GM23248 (cell line): ENCODE measurements around the gene FCGR2B. TPM values are rescaled to one million over a fixed set of nuclear protein-coding genes. Genes with fewer than 3 reads are reported as not detected.

Experiments used
- DNase-seq: peaks from one replicate; pipeline ENCODE4 v3.0.0-alpha.2; 2015
- H2AFZ ChIP-seq: fragments of 200-600 bp; sonication (generic); 2 replicates; pipeline ENCODE4 v1.6.1; 2016; ENCODE audit warnings: antibody characterized with exemption
- H3F3A ChIP-seq: fragments of 200-600 bp; sonication (generic); 2 replicates; pipeline ENCODE4 v1.6.1; 2016; ENCODE audit warnings: mild to moderate bottlenecking, antibody characterized with exemption, mixed run types; ENCODE audit not compliant: insufficient read depth
- H3K27ac ChIP-seq: fragments of 200-600 bp; sonication (generic); 2 replicates; pipeline ENCODE4 v1.5.1; 2016; ENCODE audit warnings: mild to moderate bottlenecking
- H3K27me3 ChIP-seq: fragments of 200-600 bp; sonication (generic); replicated peaks from 2 replicates; pipeline ENCODE4 v1.6.1; 2016; ENCODE audit warnings: mild to moderate bottlenecking; ENCODE audit not compliant: insufficient read depth
- H3K36me3 ChIP-seq: fragments of 200-600 bp; sonication (generic); 2 replicates; pipeline ENCODE4 v1.6.1; 2016; ENCODE audit warnings: low read depth, mild to moderate bottlenecking
- H3K4me1 ChIP-seq: fragments of 200-600 bp; sonication (generic); 2 replicates; pipeline ENCODE4 v1.6.1; 2016; ENCODE audit warnings: mild to moderate bottlenecking; ENCODE audit not compliant: insufficient read depth
- H3K4me2 ChIP-seq: fragments of 200-600 bp; sonication (generic); one replicate; pipeline ENCODE4 v1.6.1; 2016; ENCODE audit warnings: mild to moderate bottlenecking; ENCODE audit not compliant: unreplicated experiment
- H3K4me3 ChIP-seq: fragments of 200-600 bp; sonication (generic); 2 replicates; pipeline ENCODE4 v1.5.1; 2016; ENCODE audit warnings: mild to moderate bottlenecking
- H3K79me2 ChIP-seq: fragments of 200-600 bp; sonication (generic); 2 replicates; pipeline ENCODE4 v1.6.1; 2016; ENCODE audit warnings: mild to moderate bottlenecking; ENCODE audit not compliant: insufficient read depth
- H3K9ac ChIP-seq: fragments of 200-600 bp; sonication (generic); 2 replicates; pipeline ENCODE4 v1.6.1; 2016; ENCODE audit warnings: mild to moderate bottlenecking
- H3K9me2 ChIP-seq: fragments of 200-600 bp; sonication (generic); 2 replicates; pipeline ENCODE4 v1.6.1; 2016; ENCODE audit warnings: mixed run types, mild to moderate bottlenecking, moderate library complexity; ENCODE audit not compliant: insufficient read depth
- H3K9me3 ChIP-seq: fragments of 200-600 bp; sonication (generic); one replicate; pipeline ENCODE4 v1.6.1; 2017; ENCODE audit warnings: low read depth
- H4K20me1 ChIP-seq: fragments of 200-600 bp; sonication (generic); 2 replicates; pipeline ENCODE4 v1.6.0; 2016; ENCODE audit not compliant: insufficient read depth
- EZH2 ChIP-seq: fragments of 200-600 bp; sonication (generic); IDR thresholded peaks from 2 replicates; pipeline ENCODE4 v1.6.1; 2018; ENCODE audit warnings: antibody characterized with exemption, mild to moderate bottlenecking; ENCODE audit not compliant: insufficient read depth, poor library complexity, severe bottlenecking
- EZH2phosphoT487 ChIP-seq: fragments of 200-600 bp; sonication (generic); IDR thresholded peaks from 2 replicates; pipeline ENCODE4 v1.6.1; 2018; ENCODE audit warnings: antibody characterized with exemption, moderate library complexity, mild to moderate bottlenecking, low read depth; ENCODE audit not compliant: insufficient read depth
- WGBS, 2 experiments: methylation state at CpG; one replicate each; pipeline ENCODE4 v1.1.6; 2015 to 2017; ENCODE audit warnings: low lambda C conversion rate in 2 of 2, low coverage in 1 of 2; ENCODE audit errors: missing lambda C conversion rate in 2 of 2; 5-methylcytosine and 5-hydroxymethylcytosine counted together
- in situ Hi-C: fragments of 300-500 bp; cut with MboI; formaldehyde crosslinking; loops from 2 replicates; pipeline ENCODE4 v1.15.0; 2020
- polyA plus RNA-seq: library from polyadenylated mRNA; unstranded; fragments of >200 nt; fragmentation: Nextera tagmentation; extraction: Ambion mirVana; gene quantifications from 2 replicates; pipeline ENCODE4 v1.2.1, GENCODE V29; 2016
- small RNA-seq: library from RNA; depleted of rRNA; stranded (forward); fragments of <200 nt; gene quantifications from one replicate; pipeline ENCODE3, GENCODE V24; 2014; ENCODE audit warnings: low read depth, low replicate concordance
- total RNA-seq: library from RNA; depleted of rRNA; stranded (reverse); fragments of >200 nt; shearing (Covaris generic); gene quantifications from 2 replicates; pipeline ENCODE4 v1.2.3, GENCODE V29; 2014; rRNA removed

Gene FCGR2B
- total and polyA plus RNA-seq, 2 experiments from 2014 or later = not detected

DNA sequence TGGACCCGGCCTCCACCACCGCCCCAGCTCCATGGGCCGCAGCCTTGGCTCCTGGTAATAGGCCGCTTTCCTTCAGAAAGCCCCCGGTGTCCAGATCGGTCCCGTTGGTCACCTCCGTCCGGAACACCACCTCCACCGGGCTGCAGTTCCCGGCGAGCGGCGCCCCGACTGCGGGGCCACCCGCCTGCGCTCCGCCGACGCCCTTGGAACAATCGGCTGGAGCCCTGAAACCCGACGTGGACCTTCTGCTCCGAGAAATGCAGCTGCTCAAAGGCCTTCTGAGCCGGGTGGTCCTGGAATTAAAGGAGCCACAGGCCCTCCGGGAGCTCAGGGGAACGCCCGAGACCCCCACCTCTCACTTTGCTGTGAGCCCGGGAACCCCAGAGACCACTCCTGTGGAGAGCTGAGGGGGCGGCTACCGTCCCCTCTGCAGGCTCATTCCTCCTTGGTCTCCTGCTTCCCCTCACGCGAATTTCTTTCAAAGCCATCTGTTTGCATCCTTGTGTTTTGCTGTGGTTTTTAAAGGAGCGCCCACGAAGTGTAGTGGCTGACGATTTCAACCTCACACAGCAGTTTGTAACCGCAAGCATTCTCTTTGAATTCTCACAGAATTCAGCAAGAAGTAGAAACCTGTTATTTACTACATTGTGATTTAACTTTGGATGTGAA lies 64.4 kb downstream of the FCGR2B start:
- peaks cover 35% of the 10 kb centered on the region for H3F3A ChIP-seq
- peaks cover 35% of the 10 kb centered on the region for H3K4me1 ChIP-seq
- DNase-seq = peak; percentile 85
- H3K79me2 ChIP-seq = no peaks in the 10 kb centered on the region
- in situ Hi-C loops = no loop called here
- peak overlapping the region; percentile 79 for H3K4me3 ChIP-seq
- H3K36me3 ChIP-seq = no peaks in the 10 kb centered on the region
- H3K9ac ChIP-seq = peak overlapping the region; percentile 96
- H2AFZ ChIP-seq = peak overlapping the region; percentile 68
- peak overlapping the region; percentile 77 for H3K4me2 ChIP-seq
- H3K27ac ChIP-seq = peak overlapping the region; percentile 97
- no peaks in the 10 kb centered on the region for H3K9me3 ChIP-seq
- WGBS, 2 experiments = 0 to 3% methylated on average over 34 to 38 of the region's 38 CpGs
- H3K27me3 ChIP-seq = no peaks in the 10 kb centered on the region
- no peaks in the 10 kb centered on the region for H3K9me2 ChIP-seq
- no peaks in the 10 kb centered on the region for H4K20me1 ChIP-seq
- TF ChIP-seq EZH2 (no peak), EZH2phosphoT487 (no peak)

Small RNA genes within 50 kb of the gene (small RNA-seq; reads per million reads assigned to genes)
- gene RF00019 = not detected

Other genes with a start within 250 kb of the FCGR2B start
- gene FCGR2A, start 157.7 kb upstream of the FCGR2B start, total RNA-seq = not detected in 2 replicates
- not detected in 2 replicates for gene FCGR2A, start 157.7 kb upstream of the FCGR2B start, polyA plus RNA-seq
- gene HSPA6, start 138.6 kb upstream of the FCGR2B start, total RNA-seq = not detected in 2 replicates
- gene HSPA6, start 138.6 kb upstream of the FCGR2B start, polyA plus RNA-seq = 0.13 and 0.23 TPM in 2 replicates
- gene FCGR3A, start 113.3 kb upstream of the FCGR2B start, total RNA-seq = not detected in 2 replicates
- gene FCGR3A, start 113.3 kb upstream of the FCGR2B start, polyA plus RNA-seq = not detected in 2 replicates
- not detected in 2 replicates for gene FCGR3B, start 32.0 kb upstream of the FCGR2B start, total RNA-seq
- not detected in 2 replicates for gene FCGR3B, start 32.0 kb upstream of the FCGR2B start, polyA plus RNA-seq
- gene FCRLA, start 44.1 kb downstream of the FCGR2B start, total RNA-seq = 7.5 and 8.4 TPM in 2 replicates
- gene FCRLA, start 44.1 kb downstream of the FCGR2B start, polyA plus RNA-seq = 5.3 and 6.8 TPM in 2 replicates
- gene FCRLB, start 58.4 kb downstream of the FCGR2B start, total RNA-seq = 8.3 and 14.5 TPM in 2 replicates
- gene FCRLB, start 58.4 kb downstream of the FCGR2B start, polyA plus RNA-seq = 9.4 and 10.1 TPM in 2 replicates
- gene DUSP12, start 86.6 kb downstream of the FCGR2B start, total RNA-seq = 27.4 and 34.2 TPM in 2 replicates
- gene DUSP12, start 86.6 kb downstream of the FCGR2B start, polyA plus RNA-seq = 29.9 and 34.9 TPM in 2 replicates
- gene ATF6, start 103.2 kb downstream of the FCGR2B start, total RNA-seq = 19.8 and 21.4 TPM in 2 replicates
- gene ATF6, start 103.2 kb downstream of the FCGR2B start, polyA plus RNA-seq = 14.8 TPM in 2 replicates